ENCODE measurements around the gene ACSBG1.

ACSBG1 gene

DNA sequence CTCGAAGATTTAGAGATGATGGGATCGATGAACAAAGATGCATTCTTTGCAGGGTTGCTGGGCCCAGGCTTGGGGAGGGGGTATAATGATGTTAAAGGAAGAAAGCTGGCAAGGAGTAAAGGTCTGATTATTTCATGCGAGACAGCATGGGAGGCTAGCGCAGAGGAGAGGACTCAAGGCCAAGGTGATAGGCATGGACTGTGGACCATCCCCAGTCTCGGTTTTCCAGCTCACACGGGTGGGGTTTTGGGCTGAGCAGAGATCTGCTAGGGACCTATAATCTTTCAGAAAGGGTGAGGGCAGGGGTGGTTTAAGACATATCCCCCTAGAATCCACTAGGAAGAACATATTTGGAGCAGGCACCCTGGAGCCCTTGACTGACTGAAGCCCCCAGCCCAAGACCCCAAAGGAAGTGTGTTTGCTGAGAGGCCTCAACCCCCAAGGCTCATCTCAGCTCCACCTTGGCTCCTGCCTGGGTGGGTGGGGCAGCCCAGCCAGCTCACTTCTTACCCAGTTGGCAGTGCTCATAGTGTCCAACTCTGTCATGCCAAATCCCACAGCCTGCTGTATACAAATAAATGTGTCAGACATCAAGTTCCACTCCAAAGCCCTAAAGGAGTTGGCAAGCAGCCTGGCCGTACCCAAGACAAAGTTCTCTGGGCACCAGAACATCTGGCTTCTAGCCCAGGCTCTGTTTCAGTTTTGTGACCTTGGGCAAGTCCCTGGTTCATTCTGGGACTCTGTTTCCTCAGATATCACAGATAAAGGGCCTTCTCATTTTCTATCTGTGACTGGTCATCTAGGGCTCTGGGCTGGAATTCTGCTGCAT lies 17.9 kb downstream of the ACSBG1 start:
- no peak for DNase-seq

GRCh38 chr15:78213956-78214355 lies 20.4 kb downstream of the ACSBG1 start:
- no peak for DNase-seq

DNA sequence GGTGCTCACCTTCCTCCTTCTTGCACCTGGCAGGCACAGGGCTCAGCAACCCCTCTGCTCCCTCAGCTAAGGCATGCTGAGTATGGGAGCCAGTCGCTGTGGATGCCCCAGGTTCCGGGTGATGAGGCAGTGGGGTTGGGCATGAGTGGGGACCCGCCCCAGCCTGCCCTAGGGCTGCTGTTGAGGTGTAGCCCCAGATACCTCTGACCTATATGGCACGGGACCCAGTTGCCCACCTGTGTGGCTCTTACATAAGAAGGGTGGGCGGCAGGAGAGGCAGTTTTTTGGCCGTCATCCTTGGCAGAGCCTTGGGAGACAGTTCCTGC lies 21.0 kb downstream of the ACSBG1 start:
- no peak for DNase-seq

GRCh38 chr15:78212546-78213424 lies 21.6 kb downstream of the ACSBG1 start:
- DNase-seq: peak; percentile 36 to 70

GRCh38 chr15:78212008-78212407 lies 22.4 kb downstream of the ACSBG1 start:
- no peak for DNase-seq

- no peak for DNase-seq
These were observed 23.0 kb downstream of the ACSBG1 start for GRCh38 chr15:78211189-78211921.

- DNase-seq: no peak
These were observed 24.0 kb downstream of the ACSBG1 start for GRCh38 chr15:78210349-78210717.

GRCh38 chr15:78209646-78210348 lies 24.6 kb downstream of the ACSBG1 start:
- peak in 1 of 2 experiments; percentile 22 for DNase-seq

DNA sequence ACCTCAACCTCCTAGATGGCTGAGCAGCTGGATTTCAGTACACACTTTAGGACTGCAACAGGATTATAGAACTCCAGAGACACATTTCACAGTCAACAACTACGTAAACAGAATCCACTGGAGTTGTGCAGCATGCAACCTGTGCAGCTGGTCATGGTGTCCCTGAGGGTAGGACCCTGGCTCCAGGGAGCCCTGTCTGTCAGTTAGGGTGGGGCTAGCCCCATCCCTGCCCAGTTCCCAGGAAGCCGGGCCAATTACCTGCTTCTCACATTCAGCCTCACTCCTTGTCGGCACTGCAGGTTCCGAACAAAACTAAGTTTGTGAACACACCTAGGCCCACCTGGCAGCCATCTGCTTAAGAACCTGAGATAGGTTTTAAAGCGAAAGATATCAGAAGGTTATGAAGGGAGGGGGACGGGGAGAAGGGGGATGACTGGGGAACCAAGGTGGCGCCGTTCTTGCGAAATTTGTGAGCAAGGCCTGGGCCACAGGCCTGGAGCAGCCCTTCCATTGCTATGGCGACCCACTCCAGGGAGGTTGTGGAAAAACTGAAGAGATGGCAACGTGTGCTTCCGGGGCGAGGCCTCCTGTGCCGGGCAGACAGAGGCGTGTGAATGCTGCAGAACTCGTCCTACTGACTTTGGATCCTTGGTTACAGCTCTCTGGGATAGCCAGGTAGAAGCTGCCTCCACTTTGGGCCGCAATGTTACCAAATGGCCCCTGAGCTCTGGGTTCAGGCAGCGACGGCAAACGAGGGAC lies 25.3 kb downstream of the ACSBG1 start:
- no peak for DNase-seq

- DNase-seq: no peak
These were observed 26.0 kb downstream of the ACSBG1 start for GRCh38 chr15:78208341-78208844.

GRCh38 chr15:78207641-78208340 lies 26.6 kb downstream of the ACSBG1 start:
- no peak for DNase-seq

DNA sequence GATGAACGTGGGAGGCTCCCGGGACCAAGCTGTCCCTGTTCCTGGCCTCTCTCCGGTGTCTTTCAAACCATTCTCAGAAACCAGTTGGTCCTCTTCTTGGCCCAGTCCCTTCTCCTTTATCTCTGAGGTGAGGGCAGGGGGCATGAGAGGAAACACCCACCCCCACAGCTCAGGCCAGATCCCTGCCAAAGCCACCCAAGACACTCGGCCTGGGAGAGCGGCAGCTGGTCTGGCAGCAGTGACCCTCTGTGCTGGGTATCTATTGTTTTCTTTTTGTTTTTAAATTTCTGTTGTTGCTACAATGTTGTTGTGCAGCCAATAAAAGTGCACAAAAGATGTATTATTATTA lies 27.3 kb downstream of the ACSBG1 start:
- DNase-seq: no peak

- DNase-seq: no peak
These were observed 27.8 kb downstream of the ACSBG1 start for GRCh38 chr15:78206326-78207109.

DNA sequence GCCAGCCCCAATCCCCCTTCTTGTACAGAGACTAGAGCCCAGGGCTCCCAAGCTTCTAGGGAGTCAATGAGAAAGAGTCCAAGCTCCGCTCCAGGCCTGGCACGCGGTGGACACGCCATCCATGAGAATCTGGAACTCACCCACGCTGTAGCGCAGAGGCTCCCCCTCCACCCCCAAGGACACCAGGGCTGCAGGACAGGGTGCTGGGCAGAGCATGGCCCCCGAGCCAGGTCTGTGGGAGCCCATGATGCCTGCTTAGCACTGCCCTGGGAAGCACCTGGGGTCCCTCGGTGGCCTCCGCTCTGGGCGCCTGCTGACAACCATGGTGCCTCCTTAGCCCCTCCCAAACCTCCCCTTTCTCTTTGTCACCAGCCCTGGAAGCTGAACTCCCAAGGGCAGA lies 28.5 kb downstream of the ACSBG1 start:
- no peak for DNase-seq

- DNase-seq: no peak
These were observed 29.0 kb downstream of the ACSBG1 start for GRCh38 chr15:78205337-78205736.

- no peak for DNase-seq
These were observed 29.7 kb downstream of the ACSBG1 start for GRCh38 chr15:78204351-78205309.

GRCh38 chr15:78203346-78204225 lies 30.8 kb downstream of the ACSBG1 start:
- no peak for DNase-seq

Measured in NCI-H2081 (cell line).